Mucosa of stomach (tissue), 1 donor: ENCODE results near the gene GRID1.

Experiments
- H3K27me3 ChIP-seq: one replicate; pipeline ENCODE4 v1.7.0; 2013; ENCODE audit warnings: mild to moderate bottlenecking, low read length; ENCODE audit not compliant: control insufficient read depth, insufficient read depth
- H3K36me3 ChIP-seq: one replicate; pipeline ENCODE4 v1.7.0; 2013; ENCODE audit warnings: low read length; ENCODE audit not compliant: control insufficient read depth, insufficient read depth
- H3K4me1 ChIP-seq: one replicate; pipeline ENCODE4 v1.7.0; 2013; ENCODE audit warnings: mild to moderate bottlenecking, low read length; ENCODE audit not compliant: control insufficient read depth, insufficient read depth
- H3K4me3 ChIP-seq: one replicate; pipeline ENCODE4 v1.7.0; 2013; ENCODE audit warnings: low read length
- H3K9ac ChIP-seq: one replicate; pipeline ENCODE4 v1.7.0; 2013; ENCODE audit warnings: mild to moderate bottlenecking, low read length, moderate library complexity
- H3K9me3 ChIP-seq: one replicate; pipeline ENCODE4 v1.7.0; 2013; ENCODE audit warnings: mild to moderate bottlenecking, low read length, moderate library complexity; ENCODE audit not compliant: control insufficient read depth
- donor health status: Pancreatic carcinoma.

The GRID1 gene

GRCh38 chr10:86310291-86310690 is 56.3 kb downstream of the GRID1 start:
- H3K4me3 ChIP-seq, result no peak overlapping the region
- H3K9me3 ChIP-seq, result no peaks in the 10 kb centered on the region
- H3K36me3 ChIP-seq, result no peaks in the 10 kb centered on the region
- no peaks in the 10 kb centered on the region for H3K27me3 ChIP-seq
- no peak overlapping the region for H3K9ac ChIP-seq
- H3K4me1 ChIP-seq, result no peaks in the 10 kb centered on the region

GRCh38 chr10:86308056-86308455 is 58.5 kb downstream of the GRID1 start:
- H3K27me3 ChIP-seq, result no peaks in the 10 kb centered on the region
- no peaks in the 10 kb centered on the region for H3K9me3 ChIP-seq

GRCh38 chr10:86306628-86307278 is 59.8 kb downstream of the GRID1 start:
- no peaks in the 10 kb centered on the region for H3K36me3 ChIP-seq
- H3K9ac ChIP-seq, result no peak overlapping the region
- H3K4me1 ChIP-seq, result no peaks in the 10 kb centered on the region
- H3K9me3 ChIP-seq, result no peaks in the 10 kb centered on the region
- no peak overlapping the region for H3K4me3 ChIP-seq
- no peaks in the 10 kb centered on the region for H3K27me3 ChIP-seq

More at GRCh38 chr10:86308056-86308455, 58.5 kb downstream of the GRID1 start:
- Histone ChIP-seq H3K36me3 (no peaks in the 10 kb centered on the region), H3K4me1 (no peaks in the 10 kb centered on the region), H3K9ac (no peak overlapping the region), H3K4me3 (no peak overlapping the region)

GRCh38 chr10:86305521-86305920 is 61.1 kb downstream of the GRID1 start:
- no peak overlapping the region for H3K4me3 ChIP-seq
- H3K9ac ChIP-seq, result no peak overlapping the region

GRCh38 chr10:86304436-86304835 is 62.2 kb downstream of the GRID1 start:
- no peak overlapping the region for H3K4me3 ChIP-seq
- H3K4me1 ChIP-seq, result no peaks in the 10 kb centered on the region
- no peaks in the 10 kb centered on the region for H3K27me3 ChIP-seq
- no peaks in the 10 kb centered on the region for H3K36me3 ChIP-seq
- H3K9ac ChIP-seq, result no peak overlapping the region
- no peaks in the 10 kb centered on the region for H3K9me3 ChIP-seq

More at GRCh38 chr10:86305521-86305920, 61.1 kb downstream of the GRID1 start:
- Histone ChIP-seq H3K36me3 (no peaks in the 10 kb centered on the region), H3K9me3 (no peaks in the 10 kb centered on the region), H3K27me3 (no peaks in the 10 kb centered on the region), H3K4me1 (no peaks in the 10 kb centered on the region)

- Histone ChIP-seq H3K36me3 (no peaks in the 10 kb centered on the region), H3K4me3 (no peak overlapping the region), H3K9me3 (no peaks in the 10 kb centered on the region), H3K9ac (no peak overlapping the region), H3K27me3 (no peaks in the 10 kb centered on the region), H3K4me1 (no peaks in the 10 kb centered on the region)
Observed at GRCh38 chr10:86303626-86304025, 63.0 kb downstream of the GRID1 start.

- Histone ChIP-seq H3K9me3 (no peaks in the 10 kb centered on the region), H3K27me3 (no peaks in the 10 kb centered on the region), H3K9ac (no peak overlapping the region), H3K36me3 (no peaks in the 10 kb centered on the region), H3K4me1 (no peaks in the 10 kb centered on the region), H3K4me3 (no peak overlapping the region)
Observed at GRCh38 chr10:86301971-86302370, 64.6 kb downstream of the GRID1 start.

- Histone ChIP-seq H3K4me1 (no peaks in the 10 kb centered on the region), H3K9me3 (no peaks in the 10 kb centered on the region), H3K36me3 (no peaks in the 10 kb centered on the region), H3K27me3 (no peaks in the 10 kb centered on the region), H3K4me3 (no peak overlapping the region), H3K9ac (no peak overlapping the region)
Observed at GRCh38 chr10:86300931-86301830, 65.4 kb downstream of the GRID1 start.

- Histone ChIP-seq H3K4me3 (no peak overlapping the region), H3K36me3 (no peaks in the 10 kb centered on the region), H3K9ac (no peak overlapping the region), H3K27me3 (no peaks in the 10 kb centered on the region), H3K9me3 (no peaks in the 10 kb centered on the region), H3K4me1 (no peaks in the 10 kb centered on the region)
Observed at GRCh38 chr10:86300399-86300925, 66.1 kb downstream of the GRID1 start.

- H3K36me3 ChIP-seq, result no peaks in the 10 kb centered on the region
- no peaks in the 10 kb centered on the region for H3K4me1 ChIP-seq
- no peak overlapping the region for H3K9ac ChIP-seq
- H3K4me3 ChIP-seq, result no peak overlapping the region
- no peaks in the 10 kb centered on the region for H3K27me3 ChIP-seq
- no peaks in the 10 kb centered on the region for H3K9me3 ChIP-seq
Observed at GRCh38 chr10:86299562-86299961, 67.0 kb downstream of the GRID1 start.

GRCh38 chr10:86298501-86299001 is 68.0 kb downstream of the GRID1 start:
- no peaks in the 10 kb centered on the region for H3K9me3 ChIP-seq

GRCh38 chr10:86295791-86296190 is 70.8 kb downstream of the GRID1 start:
- no peaks in the 10 kb centered on the region for H3K9me3 ChIP-seq
- H3K4me3 ChIP-seq, result no peak overlapping the region
- no peaks in the 10 kb centered on the region for H3K4me1 ChIP-seq
- no peak overlapping the region for H3K9ac ChIP-seq
- no peaks in the 10 kb centered on the region for H3K27me3 ChIP-seq
- no peaks in the 10 kb centered on the region for H3K36me3 ChIP-seq

More at GRCh38 chr10:86298501-86299001, 68.0 kb downstream of the GRID1 start:
- no peaks in the 10 kb centered on the region for H3K36me3 ChIP-seq
- no peak overlapping the region for H3K4me3 ChIP-seq
- no peaks in the 10 kb centered on the region for H3K27me3 ChIP-seq
- no peak overlapping the region for H3K9ac ChIP-seq
- no peaks in the 10 kb centered on the region for H3K4me1 ChIP-seq
